Measurements from ENCODE around the gene ZMYM3. TPM values are rescaled to one million over a fixed set of nuclear protein-coding genes. Genes with fewer than 3 reads are reported as not detected.
"Not testable (repeated sequence)": the region's sequence is repeated elsewhere in the genome, so short reads cannot be mapped to it uniquely, and the experiment has no call there.

Gene ZMYM3
- 20.8 and 21.9 TPM in 2 replicates for total RNA-seq (2014; rRNA removed)
- polyA plus RNA-seq (2012) = 18.6 TPM

- DNase-seq (ENCODE audit: low read depth) = peak; percentile 75
Observed at GRCh38 chrX:71254092-71254963, at the start of gene ZMYM3. TSS of gene ZMYM3 (minus strand) at chrX:71254140. CDS start at chrX:71253255, 885 bp downstream.

- DNase-seq (ENCODE audit: low read depth) = no peak
Observed at GRCh38 chrX:71302461-71303213, 48.7 kb upstream of the ZMYM3 start.

GRCh38 chrX:71301195-71301924, 47.4 kb upstream of the ZMYM3 start, which contains the start of gene ITGB1BP2:
TSS of gene ITGB1BP2 (plus strand) at chrX:71301750. CDS start at chrX:71301807, 57 bp downstream.
- DNase-seq (ENCODE audit: low read depth) = peak; percentile 57

- DNase-seq (ENCODE audit: low read depth) = not testable (repeated sequence)
Observed at GRCh38 chrX:71300495-71300894, 46.6 kb upstream of the ZMYM3 start.

GRCh38 chrX:71300064-71300463, 46.1 kb upstream of the ZMYM3 start:
- not testable (repeated sequence) for DNase-seq (ENCODE audit: low read depth)

- DNase-seq (ENCODE audit: low read depth) = no peak
Observed at GRCh38 chrX:71298119-71298518, 44.2 kb upstream of the ZMYM3 start.

GRCh38 chrX:71296806-71297205, 42.9 kb upstream of the ZMYM3 start:
- no peak for DNase-seq (ENCODE audit: low read depth)

GRCh38 chrX:71292669-71293365, 38.9 kb upstream of the ZMYM3 start:
- DNase-seq (ENCODE audit: low read depth) = peak; percentile 67

GRCh38 chrX:71291381-71291780, 37.4 kb upstream of the ZMYM3 start:
- no peak for DNase-seq (ENCODE audit: low read depth)

GRCh38 chrX:71285929-71286328, 32.0 kb upstream of the ZMYM3 start:
- DNase-seq (ENCODE audit: low read depth) = no peak

GRCh38 chrX:71283403-71284143, 29.6 kb upstream of the ZMYM3 start, which contains the start of gene NONO:
TSS of gene NONO (plus strand) at chrX:71283635. CDS start at chrX:71290638, 7,003 bp downstream.
- peak; percentile 99 for DNase-seq (ENCODE audit: low read depth)

- peak; percentile 58 for DNase-seq (ENCODE audit: low read depth)
Observed at GRCh38 chrX:71282514-71283402, 28.8 kb upstream of the ZMYM3 start.

GRCh38 chrX:71281300-71281699, 27.4 kb upstream of the ZMYM3 start:
- DNase-seq (ENCODE audit: low read depth) = not testable (repeated sequence)

GRCh38 chrX:71272313-71272712, 18.4 kb upstream of the ZMYM3 start:
- not testable (repeated sequence) for DNase-seq (ENCODE audit: low read depth)

GRCh38 chrX:71269801-71270395, 16.0 kb upstream of the ZMYM3 start:
- DNase-seq (ENCODE audit: low read depth) = no peak

- not testable (repeated sequence) for DNase-seq (ENCODE audit: low read depth)
Observed at GRCh38 chrX:71268624-71269023, 14.7 kb upstream of the ZMYM3 start.

GRCh38 chrX:71256856-71257255, 2.9 kb upstream of the ZMYM3 start:
- no peak for DNase-seq (ENCODE audit: low read depth)

GRCh38 chrX:71256051-71256450, 2.1 kb upstream of the ZMYM3 start:
- no peak for DNase-seq (ENCODE audit: low read depth)

All from LHCN-M2 (cell line).